B cell (primary cell): ENCODE measurements around the gene HIC2. TPM values are rescaled to one million over a fixed set of nuclear protein-coding genes. Genes with fewer than 3 reads are reported as not detected.
"Not testable (repeated sequence)": the region's sequence is repeated elsewhere in the genome, so short reads cannot be mapped to it uniquely, and the experiment has no call there.

Source experiments
- ATAC-seq: fragments of 200-7000 bp; cut with Tn5 transposase; one replicate; pipeline ENCODE4 v1.10.0; 2021; ENCODE audit warnings: low read depth, mild to moderate bottlenecking, moderate number of reproducible peaks, moderate library complexity
- CTCF ChIA-PET: fragments of 350-600 bp; sonication (Branson Sonifier 250); formaldehyde crosslinking; loops from one replicate; lab custom pipeline; 2021; ENCODE audit warnings: antibody characterized with exemption, inconsistent platforms; lab: Charles Lee
- POLR2A ChIA-PET: fragments of 350-600 bp; sonication (Branson Sonifier 250); formaldehyde crosslinking; loops from one replicate; lab custom pipeline; 2021; ENCODE audit warnings: antibody characterized with exemption; lab: Charles Lee
- DNase-seq: peaks from one replicate; pipeline ENCODE4 v3.0.0; 2013
- H2AFZ ChIP-seq: 2 replicates; pipeline ENCODE4 v1.6.1; 2012; ENCODE audit warnings: mild to moderate bottlenecking, low read depth, low read length; ENCODE audit not compliant: insufficient read depth, poor library complexity, severe bottlenecking
- H3K27ac ChIP-seq, 2 donors: 1 replicate in 1 of 2; 2 replicates in 1 of 2; pipeline ENCODE4 v1.5.1; 2012 to 2013; ENCODE audit warnings: low read length in 2 of 2, mild to moderate bottlenecking in 2 of 2, moderate library complexity in 1 of 2
- H3K27me3 ChIP-seq, 4 experiments: fragments of 200-600 bp in 1 of 4; sonication (generic) in 1 of 4; replicated peaks in 1 of 4; 1 replicate in 2 of 4; 2 replicates in 2 of 4; pipeline versions ENCODE4 v1.6.1 to v1.7.0; 2013 to 2016; ENCODE audit warnings: low read length in 3 of 4, mild to moderate bottlenecking in 2 of 4, mixed read lengths in 1 of 4, moderate library complexity in 1 of 4; ENCODE audit not compliant: insufficient read depth in 4 of 4, control insufficient read depth in 3 of 4; ENCODE audit errors: control extremely low read depth in 1 of 4
- H3K36me3 ChIP-seq, 2 experiments: replicated peaks in 1 of 2; 1 replicate in 1 of 2; 2 replicates in 1 of 2; pipeline versions ENCODE4 v1.6.1 to v1.7.1; 2013; ENCODE audit warnings: low read length in 1 of 2; ENCODE audit not compliant: insufficient read depth in 2 of 2, control insufficient read depth in 1 of 2; ENCODE audit errors: control extremely low read depth in 1 of 2, extremely low read depth in 1 of 2
- H3K4me1 ChIP-seq, 2 donors: fragments of 200-600 bp in 1 of 2; sonication (generic) in 1 of 2; 1 replicate in 1 of 2; 2 replicates in 1 of 2; pipeline versions ENCODE4 v1.5.1 to v1.6.1; 2013 to 2017; ENCODE audit warnings: low read length in 2 of 2; ENCODE audit not compliant: control insufficient read depth in 2 of 2, insufficient read depth in 2 of 2
- H3K4me2 ChIP-seq: replicated peaks from 2 replicates; pipeline ENCODE3; 2012; ENCODE audit warnings: mild to moderate bottlenecking, low read depth, low read length; ENCODE audit not compliant: poor library complexity, severe bottlenecking
- H3K4me3 ChIP-seq, 5 experiments: fragments of 200-600 bp in 1 of 5; sonication (generic) in 1 of 5; 1 replicate in 3 of 5; 2 replicates in 2 of 5; pipeline versions ENCODE4 v1.5.1 to v1.7.0; 2011 to 2016; ENCODE audit warnings: low read length in 4 of 5, mild to moderate bottlenecking in 4 of 5, low read depth in 2 of 5, control low read depth in 1 of 5, moderate library complexity in 1 of 5; ENCODE audit not compliant: insufficient read depth in 1 of 5; ENCODE audit errors: control extremely low read depth in 1 of 5, extremely low read depth in 1 of 5
- H3K79me2 ChIP-seq: fragments of 200-600 bp; sonication (generic); one replicate; pipeline ENCODE4 v1.6.0; 2016; ENCODE audit warnings: low read length; ENCODE audit not compliant: control insufficient read depth, insufficient read depth
- H3K9ac ChIP-seq: fragments of 200-600 bp; sonication (generic); 2 replicates; pipeline ENCODE4 v1.6.1; 2017; ENCODE audit warnings: mild to moderate bottlenecking, low read length, moderate library complexity
- H3K9me3 ChIP-seq, 3 donors: one replicate each; pipeline versions ENCODE4 v1.6.1 to v1.7.1; 2013; ENCODE audit warnings: low read length in 2 of 3; ENCODE audit not compliant: control insufficient read depth in 2 of 3, insufficient read depth in 1 of 3; ENCODE audit errors: control extremely low read depth in 1 of 3
- H4K20me1 ChIP-seq: 2 replicates; pipeline ENCODE4 v1.6.0; 2012; ENCODE audit warnings: mild to moderate bottlenecking, low read length; ENCODE audit not compliant: insufficient read depth, control insufficient read depth, poor library complexity, severe bottlenecking
- H3K27ac Mint-ChIP-seq: one replicate; pipeline ENCODE4 v1.8.0; 2021; ENCODE audit warnings: mixed read lengths
- H3K27me3 Mint-ChIP-seq: one replicate; pipeline ENCODE4 v1.8.0; 2021; ENCODE audit warnings: mixed read lengths
- H3K4me1 Mint-ChIP-seq: one replicate; pipeline ENCODE4 v1.8.0; 2021; ENCODE audit warnings: mixed read lengths
- H3K4me3 Mint-ChIP-seq: one replicate; pipeline ENCODE4 v1.8.0; 2021; ENCODE audit warnings: mixed read lengths
- H3K9me3 Mint-ChIP-seq: one replicate; pipeline ENCODE4 v1.8.0; 2022; ENCODE audit warnings: mixed read lengths; ENCODE audit not compliant: insufficient read depth
- WGBS: methylation state at CpG from one replicate; pipeline ENCODE4 v1.1.5; 2013; ENCODE audit warnings: missing lambda C conversion rate; ENCODE audit not compliant: insufficient coverage; 5-methylcytosine and 5-hydroxymethylcytosine counted together
- intact Hi-C: fragments of 100-400 bp; cut with micrococcal nuclease; formaldehyde crosslinking; loops from one replicate; pipeline ENCODE4 v1.10.0; 2022
- polyA plus RNA-seq: library from polyadenylated mRNA; depleted of rRNA; stranded (reverse); fragments of >200 nt; gene quantifications from 2 replicates; pipeline ENCODE4 v1.2.3, GENCODE V29; 2012
- total RNA-seq, 2 donors: library from RNA; stranded (reverse); fragments of 120-200 nt in 1 of 2; gene quantifications; 1 replicate in 1 of 2; 2 replicates in 1 of 2; pipeline versions ENCODE4 v1.2.3 to v1.2.4, GENCODE V29; 2013 to 2022

HIC2 gene
- total and polyA plus RNA-seq, 2 donors (not counting 1 experiment from before 2014, with no cell fraction given): 2.9 to 8.1 TPM

- H3K9ac ChIP-seq, H3K9me3 ChIP-seq, H3K36me3 ChIP-seq, H3K4me3 Mint-ChIP-seq, H3K4me3 ChIP-seq, H3K79me2 ChIP-seq, DNase-seq, ATAC-seq, H3K9me3 Mint-ChIP-seq, H3K27ac ChIP-seq, H3K27me3 ChIP-seq, intact Hi-C loops, H3K27ac Mint-ChIP-seq, H2AFZ ChIP-seq, POLR2A ChIA-PET, H3K4me2 ChIP-seq, H3K4me1 ChIP-seq, CTCF ChIA-PET, H3K27me3 Mint-ChIP-seq, H4K20me1 ChIP-seq, H3K4me1 Mint-ChIP-seq: not testable (repeated sequence)
- WGBS: no CpG with 5 or more reads among the region's 9 CpGs
These were observed 27.2 kb upstream of the HIC2 start for GRCh38 chr22:21390013-21390412.

GRCh38 chr22:21394613-21395012 is 22.6 kb upstream of the HIC2 start:
- H3K4me1 Mint-ChIP-seq, H3K9me3 Mint-ChIP-seq, H3K27me3 Mint-ChIP-seq, H3K4me2 ChIP-seq, H4K20me1 ChIP-seq, H3K27me3 ChIP-seq, H3K27ac Mint-ChIP-seq, intact Hi-C loops, H3K9ac ChIP-seq, H3K79me2 ChIP-seq, H3K27ac ChIP-seq, DNase-seq, ATAC-seq, CTCF ChIA-PET, H3K36me3 ChIP-seq, H3K4me1 ChIP-seq, POLR2A ChIA-PET, H3K9me3 ChIP-seq, H2AFZ ChIP-seq, H3K4me3 Mint-ChIP-seq, H3K4me3 ChIP-seq: not testable (repeated sequence)
- no CpG with 5 or more reads among the region's 7 CpGs for WGBS

- H3K4me1 ChIP-seq, POLR2A ChIA-PET, ATAC-seq, H3K79me2 ChIP-seq, H3K4me3 Mint-ChIP-seq, DNase-seq, H3K4me3 ChIP-seq, H3K27me3 ChIP-seq, H3K4me1 Mint-ChIP-seq, intact Hi-C loops, H3K4me2 ChIP-seq, H3K27me3 Mint-ChIP-seq, H3K9me3 Mint-ChIP-seq, H3K36me3 ChIP-seq, CTCF ChIA-PET, H4K20me1 ChIP-seq, H3K27ac Mint-ChIP-seq, H3K9me3 ChIP-seq, H2AFZ ChIP-seq, H3K9ac ChIP-seq, H3K27ac ChIP-seq: not testable (repeated sequence)
- WGBS: no CpG with 5 or more reads among the region's 21 CpGs
These were observed 15.8 kb upstream of the HIC2 start for GRCh38 chr22:21401197-21401969.

- WGBS: no CpG with 5 or more reads among the region's 5 CpGs
- H3K9me3 ChIP-seq, ATAC-seq, H2AFZ ChIP-seq, POLR2A ChIA-PET, H3K9ac ChIP-seq, H3K27ac Mint-ChIP-seq, H3K27me3 Mint-ChIP-seq, H3K9me3 Mint-ChIP-seq, intact Hi-C loops, H3K79me2 ChIP-seq, CTCF ChIA-PET, DNase-seq, H3K27ac ChIP-seq, H3K4me2 ChIP-seq, H3K4me3 Mint-ChIP-seq, H3K36me3 ChIP-seq, H3K4me3 ChIP-seq, H3K4me1 Mint-ChIP-seq, H3K27me3 ChIP-seq, H3K4me1 ChIP-seq, H4K20me1 ChIP-seq: not testable (repeated sequence)
These were observed 14.3 kb upstream of the HIC2 start for GRCh38 chr22:21402763-21403314.
